Esophagus squamous epithelium (tissue), 5 donors: ENCODE results near the gene TAF6L. TPM values are rescaled to one million over a fixed set of nuclear protein-coding genes. Genes with fewer than 3 reads are reported as not detected.

Experiments
- DNase-seq: peaks from one replicate; lab custom pipeline; 2025; lab: John Stamatoyannopoulos, UW
- H3K27ac ChIP-seq, 4 donors: fragments of 200-600 bp; sonication (generic); one replicate each; pipeline ENCODE4 v1.5.1; 2016 to 2019; ENCODE audit warnings: mild to moderate bottlenecking in 1 of 4
- H3K27me3 ChIP-seq, 4 donors: fragments of 200-600 bp; sonication (generic); 1 replicate in 3 of 4; 2 replicates in 1 of 4; pipeline versions ENCODE4 v1.5.1 to v1.6.0; 2017 to 2021; ENCODE audit warnings: antibody characterized with exemption in 1 of 4
- H3K36me3 ChIP-seq, 3 donors: fragments of 200-600 bp; sonication (generic); one replicate each; pipeline ENCODE4 v1.5.1; 2016 to 2019
- H3K4me1 ChIP-seq, 3 donors: fragments of 200-600 bp; sonication (generic); one replicate each; pipeline ENCODE4 v1.5.1; 2017 to 2019
- H3K4me3 ChIP-seq, 4 donors: fragments of 200-600 bp; sonication (generic); 1 replicate in 3 of 4; 2 replicates in 1 of 4; pipeline ENCODE4 v1.5.1; 2016 to 2019; ENCODE audit warnings: mild to moderate bottlenecking in 2 of 4, moderate library complexity in 1 of 4
- H3K9me3 ChIP-seq, 3 donors: fragments of 200-600 bp; sonication (generic); one replicate each; pipeline ENCODE4 v1.5.1; 2016 to 2019
- CTCF ChIP-seq, 6 experiments: fragments of 450-650 bp in 4 of 6; fragments of 200-600 bp in 2 of 6; sonication (generic) in 2 of 6; IDR thresholded peaks; one replicate each; pipeline ENCODE4 v1.5.1; 2016 to 2019; ENCODE audit warnings: antibody characterized with exemption in 6 of 6, mild to moderate bottlenecking in 4 of 6, moderate library complexity in 4 of 6
- POLR2A ChIP-seq, 4 donors: fragments of 450-650 bp; IDR thresholded peaks; one replicate each; pipeline ENCODE4 v1.6.1; 2017; ENCODE audit warnings: antibody characterized with exemption in 4 of 4, mild to moderate bottlenecking in 4 of 4, moderate library complexity in 3 of 4
- WGBS, 2 donors: methylation state at CpG; one replicate each; pipeline ENCODE4 v1.1.5; 2018; 5-methylcytosine and 5-hydroxymethylcytosine counted together
- intact Hi-C: fragments of 100-400 bp; cut with DNase I; formaldehyde crosslinking; loops from one replicate; pipeline ENCODE4 v1.15.0; 2022
- total RNA-seq, 4 donors: library from RNA; depleted of rRNA; stranded (reverse); fragments of >200 nt; gene quantifications; one replicate each; pipeline ENCODE4 v1.1.0, GENCODE V29; 2016
- donor health status: DM: yes; HTN: yes; CAD: no.

TAF6L gene
- total RNA-seq, 4 donors from 2014 or later, result 11.5 to 40.2 (median 19.0) TPM

GRCh38 chr11:62752177-62752785 is 18.9 kb upstream of the TAF6L start:
- peaks cover 18 to 56% (median 19%) of the 10 kb centered on the region in 3 donors for H3K4me1 ChIP-seq
- H3K27me3 ChIP-seq, result no peaks in the 10 kb centered on the region
- no peaks in the 10 kb centered on the region for H3K9me3 ChIP-seq
- intact Hi-C loops, result no loop called here
- no peak for DNase-seq
- H3K4me3 ChIP-seq, result no peak overlapping the region
- WGBS, 2 donors, result 90 to 100% methylated on average over 2 to 7 of the region's 14 CpGs
- no peak for TF ChIP-seq CTCF (IDR thresholded peaks at IDR 0.05)
- no peak for TF ChIP-seq POLR2A (IDR thresholded peaks at IDR 0.05)
- peaks cover 5 to 36% (median 6%) of the 10 kb centered on the region in 3 donors for H3K36me3 ChIP-seq
- peak overlapping the region in 1 of 4 donors; percentile 95 for H3K27ac ChIP-seq

GRCh38 chr11:62752994-62753735 is 18.0 kb upstream of the TAF6L start:
- peaks cover 5 to 36% (median 6%) of the 10 kb centered on the region in 3 donors for H3K36me3 ChIP-seq
- no peaks in the 10 kb centered on the region for H3K27me3 ChIP-seq
- intact Hi-C loops, result no loop called here
- peaks cover 18 to 53% (median 19%) of the 10 kb centered on the region in 3 donors for H3K4me1 ChIP-seq
- H3K27ac ChIP-seq, result peak overlapping the region; percentile 88 to 97 (median 94)
- DNase-seq, result no peak
- TF ChIP-seq CTCF (IDR thresholded peaks at IDR 0.05) (no peak), POLR2A (IDR thresholded peaks at IDR 0.05) (no peak)
- peak overlapping the region; percentile 58 to 91 (median 68) for H3K4me3 ChIP-seq
- WGBS, 2 donors, result 60 to 68% methylated on average over 9 to 15 of the region's 15 CpGs
- no peaks in the 10 kb centered on the region for H3K9me3 ChIP-seq

- 0 to 1% methylated on average over 26 to 27 of the region's 47 CpGs for WGBS, 2 donors
- peak; percentile 85 for DNase-seq
Observed at GRCh38 chr11:62753736-62754603, 17.2 kb upstream of the TAF6L start, which contains the start of gene ZBTB3. Gene ZBTB3, minus strand, starts transcription at chr11:62754160. Its CDS starts 496 bp downstream, at chr11:62753664.

GRCh38 chr11:62755086-62755615 is 16.0 kb upstream of the TAF6L start:
- 76 to 88% methylated on average over 10 of the region's 10 CpGs for WGBS, 2 donors
- H3K4me3 ChIP-seq, result no peak overlapping the region

More at GRCh38 chr11:62753736-62754603, 17.2 kb upstream of the TAF6L start, which contains the start of gene ZBTB3:
- Histone ChIP-seq H3K27me3 (no peaks in the 10 kb centered on the region), H3K4me1 (peaks cover 18 to 53% (median 19%) of the 10 kb centered on the region in 3 donors), H3K27ac (peak within 1 kb of the TSS; percentile 88 to 97 (median 94)), H3K4me3 (peak within 1 kb of the TSS; percentile 58 to 91 (median 68)), H3K36me3 (peaks cover 5 to 29% (median 6%) of the 10 kb centered on the region in 3 donors), H3K9me3 (no peaks in the 10 kb centered on the region)
- TF ChIP-seq POLR2A (IDR thresholded peaks at IDR 0.05), result peak in 2 of 4 donors; percentile 53 to 80
- TF ChIP-seq CTCF (IDR thresholded peaks at IDR 0.05), result peak in 4 of 6 experiments; percentile 10 to 42 (median 30)
- intact Hi-C loops, result no loop called here

More at GRCh38 chr11:62755086-62755615, 16.0 kb upstream of the TAF6L start:
- Histone ChIP-seq H3K36me3 (peaks cover 5 to 17% (median 6%) of the 10 kb centered on the region in 3 donors), H3K27me3 (no peaks in the 10 kb centered on the region), H3K9me3 (no peaks in the 10 kb centered on the region), H3K4me1 (peaks cover 18 to 42% (median 19%) of the 10 kb centered on the region in 3 donors), H3K27ac (no peak overlapping the region)
- TF ChIP-seq POLR2A (IDR thresholded peaks at IDR 0.05) (no peak), CTCF (IDR thresholded peaks at IDR 0.05) (no peak)
- intact Hi-C loops, result no loop called here
- DNase-seq, result no peak
